NCI-H2227 (cell line): ENCODE measurements around the gene NEU2.
"Not testable (repeated sequence)": the region's sequence is repeated elsewhere in the genome, so short reads cannot be mapped to it uniquely, and the experiment has no call there.

Source experiments
- DNase-seq: peaks from one replicate; lab custom pipeline; 2025; ENCODE audit not compliant: unreplicated experiment; lab: John Stamatoyannopoulos, UW

NEU2 gene

DNA sequence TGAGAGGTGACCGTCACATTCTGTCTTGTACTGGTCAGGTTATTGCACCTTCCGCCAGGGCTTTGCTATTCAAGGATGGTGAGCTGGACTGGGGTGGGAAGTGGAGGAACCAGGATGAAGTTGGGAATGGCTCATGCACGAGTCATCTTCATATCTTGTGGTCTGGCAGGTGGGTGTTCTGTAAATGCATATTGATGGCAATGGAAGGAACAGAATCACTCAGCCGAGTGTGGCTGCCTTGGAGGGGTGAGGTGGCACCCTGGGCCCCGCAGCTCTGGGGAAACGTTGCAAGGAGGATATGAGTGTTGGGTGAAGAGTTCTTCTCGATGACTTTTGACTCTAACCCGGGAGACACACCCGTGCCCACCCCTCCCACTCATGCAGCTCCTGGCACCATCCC, 1.2 kb downstream of the NEU2 start:
- DNase-seq = no peak

DNA sequence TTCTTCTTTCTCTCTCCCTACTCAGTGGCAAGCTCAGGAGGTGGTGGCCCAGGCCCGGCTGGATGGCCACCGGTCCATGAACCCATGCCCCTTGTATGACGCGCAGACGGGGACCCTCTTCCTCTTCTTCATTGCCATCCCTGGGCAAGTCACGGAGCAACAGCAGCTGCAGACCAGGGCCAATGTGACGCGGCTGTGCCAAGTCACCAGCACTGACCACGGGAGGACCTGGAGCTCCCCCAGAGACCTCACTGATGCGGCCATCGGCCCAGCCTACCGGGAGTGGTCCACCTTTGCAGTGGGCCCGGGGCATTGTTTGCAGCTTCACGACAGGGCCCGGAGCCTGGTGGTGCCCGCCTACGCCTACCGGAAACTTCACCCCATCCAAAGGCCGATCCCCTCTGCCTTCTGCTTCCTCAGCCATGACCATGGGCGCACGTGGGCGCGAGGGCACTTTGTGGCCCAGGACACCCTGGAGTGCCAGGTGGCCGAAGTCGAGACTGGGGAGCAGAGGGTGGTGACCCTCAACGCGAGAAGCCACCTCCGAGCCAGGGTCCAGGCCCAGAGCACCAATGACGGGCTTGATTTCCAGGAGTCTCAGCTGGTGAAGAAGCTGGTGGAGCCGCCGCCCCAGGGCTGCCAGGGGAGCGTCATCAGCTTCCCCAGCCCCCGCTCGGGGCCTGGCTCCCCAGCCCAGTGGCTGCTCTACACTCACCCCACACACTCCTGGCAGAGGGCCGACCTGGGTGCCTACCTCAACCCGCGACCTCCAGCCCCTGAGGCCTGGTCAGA, 1.8 kb downstream of the NEU2 start:
- DNase-seq = no peak

DNA sequence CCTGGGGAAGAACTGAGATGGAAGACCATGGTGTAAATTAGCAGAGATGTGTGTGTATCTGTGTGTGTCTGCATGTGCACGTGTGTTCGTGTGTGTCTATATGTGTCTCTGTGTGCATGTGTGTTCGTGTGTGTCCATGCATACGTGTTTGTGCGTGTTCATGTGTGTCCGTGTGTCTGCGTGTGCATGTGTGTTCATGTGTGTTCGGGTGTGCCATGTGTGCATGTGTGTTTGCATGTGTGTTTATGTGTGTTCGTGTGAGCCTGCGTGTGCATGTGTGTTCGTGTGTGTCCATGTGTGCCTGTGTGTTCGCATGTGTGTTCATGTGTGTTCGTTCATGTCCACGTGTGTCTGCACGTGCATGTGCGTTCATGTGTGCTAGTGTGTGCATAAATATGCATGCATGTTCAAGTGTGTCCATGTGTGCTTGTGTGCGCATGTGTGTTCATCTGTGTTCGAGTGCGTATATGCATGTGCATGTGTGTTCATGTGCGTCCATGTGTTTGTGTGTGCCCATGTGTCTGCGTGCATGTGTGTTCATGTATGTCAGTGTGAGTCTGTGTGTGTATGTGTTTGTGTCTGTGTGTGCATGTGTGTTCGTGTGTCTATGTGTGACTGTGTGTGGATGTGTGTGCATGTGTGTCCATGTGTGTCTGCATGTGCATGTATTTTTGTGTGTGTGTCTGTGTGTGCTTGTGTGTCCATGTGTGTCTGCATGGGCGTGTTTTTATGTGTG, 3.1 kb downstream of the NEU2 start:
- no peak for DNase-seq

DNA sequence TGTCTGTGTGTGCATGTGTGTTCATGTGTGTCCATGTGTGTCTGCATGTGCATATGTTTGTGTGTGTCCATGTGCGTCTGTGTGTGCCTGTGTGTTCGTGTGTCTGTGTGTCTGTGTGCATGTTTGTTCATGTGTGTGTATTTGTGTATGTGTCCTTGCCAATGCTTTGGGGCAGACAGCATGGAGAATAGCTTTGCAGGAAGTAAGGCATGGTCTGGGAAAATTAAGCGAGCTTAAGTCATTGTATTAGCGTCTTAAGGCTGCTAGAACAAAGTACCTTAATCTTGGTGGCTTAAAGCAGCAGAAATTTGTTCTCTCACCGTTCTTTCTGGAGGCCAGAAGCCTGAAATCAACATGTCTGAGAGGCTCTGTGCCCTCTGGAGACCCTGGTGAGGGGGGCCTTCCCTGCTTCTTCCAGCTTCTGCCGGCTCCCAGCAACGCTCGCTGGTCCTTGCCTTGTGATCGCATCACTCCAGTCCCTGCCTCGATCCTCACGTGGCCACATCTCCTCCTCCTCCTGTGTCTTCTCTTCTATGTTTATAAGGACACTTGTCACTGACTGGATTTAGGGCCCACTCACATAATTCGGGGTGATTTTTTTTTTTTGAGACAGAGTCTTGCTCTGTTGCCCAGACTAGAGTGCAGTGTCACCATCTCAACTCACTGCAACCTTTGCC, 3.8 kb downstream of the NEU2 start:
- no peak for DNase-seq

DNA sequence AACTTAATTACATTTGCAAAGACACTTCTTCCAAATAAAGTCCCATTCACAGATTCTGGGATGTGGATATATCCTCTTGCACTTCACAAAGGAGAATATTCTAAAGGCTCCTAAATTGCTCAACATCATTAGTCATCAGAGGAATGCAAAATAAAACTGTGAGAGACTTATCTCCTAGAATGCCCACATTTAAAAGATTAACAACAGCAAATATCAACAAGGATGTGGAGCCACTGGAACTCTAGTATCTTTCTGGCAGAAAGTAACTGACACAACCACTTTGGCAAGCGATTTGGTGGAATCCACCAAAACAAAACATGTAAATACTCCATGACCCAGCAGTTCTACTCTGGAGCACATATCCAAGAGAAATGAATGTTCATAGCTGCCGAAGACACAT, 4.6 kb downstream of the NEU2 start:
- no peak for DNase-seq

DNA sequence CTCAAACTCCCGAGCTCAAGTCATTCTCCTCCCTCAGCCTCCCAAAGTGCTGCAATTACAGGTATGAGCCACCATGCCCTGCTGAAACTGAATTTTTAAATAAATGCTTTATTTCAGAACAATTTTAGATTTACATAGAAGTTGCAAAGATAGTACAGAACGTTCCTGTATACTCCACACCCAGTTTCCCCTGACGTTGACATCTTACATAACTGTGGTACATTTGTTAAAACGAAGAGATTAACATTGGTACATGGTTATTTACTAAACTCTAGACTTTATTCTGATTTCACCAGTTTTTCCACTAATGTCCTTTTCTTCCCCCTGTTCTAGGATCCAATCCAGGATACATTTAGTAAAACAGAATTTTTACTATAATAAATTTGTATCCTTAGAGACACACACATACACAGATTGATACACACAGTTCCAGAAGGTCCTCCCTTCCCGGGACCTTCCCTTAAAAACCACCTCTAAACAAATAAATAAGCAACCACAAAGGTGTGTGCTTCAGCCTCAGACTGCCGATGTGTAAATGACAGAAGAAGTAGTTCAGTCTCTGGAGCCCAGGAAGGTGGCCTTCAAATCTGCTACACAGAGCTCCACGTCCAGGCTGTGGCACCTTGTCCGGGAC, 6.9 kb downstream of the NEU2 start:
- DNase-seq = no peak

DNA sequence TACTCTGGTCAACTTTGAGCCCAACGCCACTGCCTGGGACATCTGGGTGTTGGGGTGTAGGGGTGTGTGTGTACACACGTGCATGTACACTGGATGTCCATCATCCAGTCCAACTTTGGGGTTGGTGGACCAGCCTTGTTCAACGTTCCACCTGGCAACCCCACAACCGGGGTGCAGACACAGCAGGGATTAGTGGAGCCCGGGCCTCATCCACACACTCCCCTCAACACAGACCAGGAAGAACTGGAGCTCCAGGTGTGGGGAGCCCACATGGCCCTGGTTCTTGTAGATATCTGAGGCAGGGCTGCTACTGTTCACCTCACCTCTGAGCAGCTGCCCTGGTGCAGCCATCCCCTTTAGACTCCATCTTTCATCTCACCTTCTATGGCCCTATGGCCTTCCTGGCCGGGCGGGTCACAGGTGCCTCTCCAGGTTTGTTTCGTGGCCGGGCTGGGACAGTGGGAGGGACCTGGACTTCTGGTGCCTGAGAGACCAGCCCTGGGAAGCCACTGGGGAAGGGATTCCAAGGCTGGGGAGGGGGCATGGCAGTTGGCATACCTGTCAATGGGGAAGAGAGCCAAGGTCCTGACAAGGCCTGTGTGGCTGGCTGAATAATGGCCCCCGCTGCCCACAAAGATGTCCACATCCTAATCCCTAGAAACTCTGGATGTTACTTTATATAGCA, 7.5 kb downstream of the NEU2 start:
- DNase-seq = no peak

DNA sequence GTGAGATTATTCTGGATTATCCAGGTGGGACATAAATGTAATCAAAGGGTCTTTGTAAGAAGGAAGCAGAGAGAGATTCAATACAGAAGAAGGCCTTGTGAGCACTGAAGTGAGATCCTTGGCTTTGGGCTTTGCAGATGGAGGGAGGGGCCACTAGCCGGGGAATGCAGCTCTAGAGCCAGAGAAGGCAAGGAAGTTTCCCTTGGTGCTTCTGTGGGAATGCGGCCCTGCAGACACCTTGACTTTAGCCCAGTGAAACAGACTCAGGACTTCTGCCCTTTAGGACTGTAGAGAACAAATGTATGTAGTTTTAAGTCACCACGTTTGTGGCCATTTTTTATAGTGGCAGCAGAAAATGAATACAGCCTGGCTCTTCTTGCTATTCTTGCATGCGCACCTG, 8.1 kb downstream of the NEU2 start:
- DNase-seq = no peak

DNA sequence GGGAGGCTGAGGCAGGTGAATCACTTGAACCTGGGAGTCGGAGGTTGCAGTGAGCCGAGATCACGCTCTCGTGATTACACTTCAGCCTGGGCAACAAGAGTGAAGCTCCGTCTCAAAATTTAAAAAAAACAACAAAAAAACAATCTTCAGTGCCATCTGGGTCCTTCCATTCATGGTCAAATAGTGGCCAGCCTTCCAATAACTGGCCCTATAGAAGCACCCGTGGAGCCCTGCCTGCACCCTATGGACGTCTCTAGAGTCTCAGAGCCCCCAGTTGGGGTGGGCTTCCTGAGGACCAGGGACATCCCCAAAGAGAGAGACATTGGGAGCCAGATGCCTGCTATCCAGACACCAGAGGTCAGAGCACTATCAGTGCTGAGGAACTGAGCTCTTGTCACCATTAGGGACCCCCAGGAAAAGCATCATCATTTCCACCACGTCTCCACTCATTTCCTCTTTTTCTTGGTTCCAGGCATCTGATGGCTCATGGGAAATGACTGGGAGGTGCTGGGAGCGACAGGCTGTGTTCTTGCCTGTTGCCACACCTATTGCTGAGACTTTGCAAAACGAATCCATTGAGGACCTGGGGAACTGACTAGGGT, 9.4 kb downstream of the NEU2 start:
- no peak for DNase-seq

DNA sequence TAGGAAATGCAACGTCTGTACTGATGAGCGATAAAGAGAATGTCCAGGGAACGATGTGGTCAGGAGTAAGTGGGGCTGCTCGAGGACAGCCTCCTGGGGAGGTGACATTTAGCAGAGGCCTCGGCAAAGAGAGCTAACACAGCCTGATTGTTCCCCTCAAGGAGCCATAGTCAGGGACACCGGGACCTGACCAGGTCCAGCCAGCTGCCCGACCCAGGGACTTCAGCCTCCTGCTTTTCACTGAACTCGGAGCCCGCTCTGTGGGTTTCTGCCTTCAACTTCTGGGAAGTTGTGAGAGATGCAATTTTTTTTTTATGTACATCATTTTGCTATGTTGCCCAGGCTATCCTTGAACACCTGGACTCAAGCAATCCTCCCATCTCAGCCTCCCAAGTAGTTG, 10.1 kb downstream of the NEU2 start:
- DNase-seq = no peak

DNA sequence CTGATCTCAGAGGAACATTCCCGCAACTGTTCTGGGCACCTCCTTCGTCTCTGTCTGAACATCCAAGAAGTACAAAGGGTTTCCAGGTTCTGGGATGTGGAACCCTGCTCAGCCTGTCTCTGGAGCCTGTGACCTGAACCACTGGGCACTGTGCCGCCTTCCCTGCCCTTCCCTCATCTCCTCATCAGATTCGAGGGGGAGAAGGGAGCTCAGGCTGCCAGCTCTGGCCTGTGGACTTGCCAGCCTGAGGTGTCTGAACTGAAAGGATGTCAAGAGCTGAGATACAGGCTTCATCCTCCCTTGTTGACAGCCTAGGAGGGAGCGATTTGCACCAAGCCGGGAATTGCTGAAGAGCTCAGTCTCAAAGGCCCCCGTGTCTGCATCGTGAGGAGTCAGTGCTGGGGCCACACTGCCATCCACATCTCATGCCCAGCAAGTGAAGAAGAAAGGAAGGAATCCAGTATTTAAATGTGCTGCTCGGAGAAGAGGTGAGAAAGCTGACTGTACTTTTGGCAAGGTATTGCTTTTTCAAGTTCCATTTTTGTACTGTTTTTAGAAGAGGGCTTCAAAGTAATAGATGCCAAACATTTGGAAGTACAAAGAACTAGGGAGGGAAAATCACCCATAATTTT, 12.6 kb downstream of the NEU2 start:
- no peak for DNase-seq

DNA sequence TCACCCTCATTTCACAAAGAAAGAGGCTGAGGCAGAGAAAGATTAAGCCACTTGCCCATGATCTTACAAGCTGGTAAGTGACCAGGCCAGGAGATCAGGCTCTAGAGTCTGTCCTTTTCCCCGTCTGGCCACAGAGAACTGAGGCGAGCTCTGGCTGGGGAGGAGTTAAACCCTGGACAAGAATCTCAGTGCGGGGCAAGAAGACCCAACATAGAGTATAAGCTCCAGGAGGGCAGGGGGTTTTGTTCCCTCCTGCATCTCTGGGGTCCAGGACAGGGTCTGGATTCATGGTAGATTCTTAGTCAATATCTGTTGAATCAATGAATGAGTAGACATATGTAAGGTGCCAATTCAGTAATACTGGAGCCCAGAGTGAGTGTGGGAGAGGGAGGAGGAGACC, 14.7 kb downstream of the NEU2 start:
- DNase-seq = no peak

DNA sequence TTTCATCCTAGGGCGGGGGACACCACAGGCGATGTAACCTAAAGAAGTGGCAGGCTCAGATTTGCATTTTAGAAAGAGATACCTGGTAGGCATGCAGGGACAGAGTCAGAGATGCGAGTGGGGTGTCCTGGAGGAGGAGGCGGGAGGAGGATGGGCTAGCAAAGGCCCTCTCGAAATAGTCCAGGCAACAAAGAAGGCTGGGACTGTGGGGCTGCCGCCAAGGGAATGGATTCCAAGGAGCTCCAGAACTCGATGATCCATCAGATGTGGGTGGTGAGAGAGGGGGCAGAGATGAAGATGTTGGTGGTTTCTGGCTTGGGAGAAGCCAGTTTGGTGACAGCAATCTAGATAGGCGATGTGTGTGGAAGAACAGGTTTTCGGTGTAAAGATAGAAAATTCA, 15.2 kb downstream of the NEU2 start:
- no peak for DNase-seq

DNA sequence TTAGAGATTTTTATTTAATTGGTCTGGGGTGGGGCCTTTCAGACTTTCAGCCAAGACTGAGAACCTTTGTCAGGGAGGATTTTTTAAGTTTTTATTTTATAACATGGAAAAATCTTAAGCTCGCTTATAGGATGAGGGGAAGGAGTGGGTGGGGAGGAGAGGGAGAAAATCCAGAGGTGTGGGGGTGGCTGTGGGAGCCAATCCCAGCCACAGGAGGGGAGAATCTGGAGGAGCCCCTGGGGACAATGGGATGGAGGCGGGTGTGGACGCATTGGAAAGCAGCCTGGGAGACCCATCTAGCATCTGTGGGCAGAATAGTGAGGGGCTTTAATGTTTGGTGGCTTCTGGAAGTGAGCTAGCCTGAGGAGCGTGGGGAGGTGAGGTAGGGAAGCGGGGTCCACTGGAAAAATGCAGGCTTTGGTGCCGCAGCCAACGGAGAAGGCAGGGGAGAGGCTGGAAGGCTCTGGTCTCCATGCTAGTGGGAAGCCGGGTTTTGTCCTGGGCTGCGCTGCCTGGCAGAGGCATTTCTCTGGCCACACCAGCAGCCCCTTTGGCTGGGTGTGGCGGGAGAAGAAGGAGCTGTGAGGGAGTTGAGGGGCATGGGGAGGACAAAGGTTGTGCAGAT, 16.2 kb downstream of the NEU2 start:
- DNase-seq = no peak

DNA sequence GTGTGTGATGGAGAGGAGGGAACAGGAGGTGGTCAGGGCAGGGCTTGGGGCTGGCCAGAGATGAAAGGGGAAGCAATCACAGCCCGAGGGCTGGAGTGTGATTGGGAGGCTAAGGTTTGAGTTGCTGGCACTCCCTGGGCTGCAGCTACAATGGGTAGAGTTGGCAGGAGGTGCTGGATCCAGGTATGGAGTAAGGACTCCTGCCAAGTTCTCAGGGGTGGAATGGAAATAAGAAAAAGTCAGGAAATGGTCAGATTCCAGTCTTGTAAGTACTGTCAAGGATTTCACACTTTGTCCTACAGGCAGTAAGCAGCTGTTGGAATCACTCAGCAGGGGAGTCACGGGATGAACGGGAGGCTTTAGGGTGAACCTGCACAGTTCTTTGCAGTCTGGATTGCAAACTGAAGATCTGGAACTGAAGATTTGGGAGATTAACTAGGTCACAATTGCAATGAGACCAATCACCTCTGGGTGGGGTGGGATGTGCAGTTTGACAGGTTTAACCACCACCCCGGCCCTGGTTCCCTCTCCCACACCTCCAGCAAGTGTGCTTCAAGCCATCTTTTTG, 16.8 kb downstream of the NEU2 start:
- no peak for DNase-seq

DNA sequence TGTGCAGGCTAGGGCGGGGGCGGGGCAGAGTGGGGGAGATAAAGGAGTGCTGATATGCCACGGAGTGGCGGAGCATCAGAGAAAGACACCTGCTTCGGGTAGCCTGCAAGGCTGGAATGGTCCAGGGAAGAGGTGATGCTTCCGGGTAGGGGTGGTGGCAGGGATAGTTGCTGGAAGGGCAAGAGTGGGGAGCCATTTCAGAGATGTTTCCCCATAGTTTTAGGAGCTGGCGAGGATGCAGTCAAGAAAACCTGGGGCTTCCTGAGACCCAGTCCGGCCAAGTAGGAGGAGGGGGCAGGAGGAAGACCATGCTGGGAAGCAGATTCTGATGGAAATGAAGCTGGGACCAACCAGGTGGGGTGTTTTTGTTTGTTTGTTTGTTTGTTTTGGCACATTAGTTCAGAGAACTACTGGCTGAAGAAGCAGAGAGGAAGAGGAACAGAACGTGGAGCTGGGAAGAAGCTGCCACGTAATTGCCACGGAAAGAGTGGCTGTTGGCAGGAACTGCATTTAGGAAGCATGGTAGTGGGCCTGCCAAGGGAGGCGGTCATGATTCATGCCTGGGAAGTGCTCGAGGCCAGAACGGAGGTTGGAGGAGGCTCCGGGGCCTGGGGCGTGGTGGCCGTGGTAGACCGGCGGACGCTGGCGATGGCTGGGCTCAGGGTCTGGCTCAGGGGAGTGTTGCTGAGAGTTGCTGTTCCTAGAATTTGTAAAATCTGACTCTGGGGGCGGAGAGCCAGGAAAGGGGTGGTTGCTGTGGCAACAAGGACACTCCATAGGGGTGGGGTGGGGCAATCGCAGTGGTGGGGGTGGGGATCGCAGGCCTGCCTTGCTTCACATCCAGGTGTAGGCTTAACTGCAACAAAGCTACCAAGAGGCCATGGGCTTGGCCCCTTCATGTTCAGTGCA, 19.0 kb downstream of the NEU2 start:
- no peak for DNase-seq

DNA sequence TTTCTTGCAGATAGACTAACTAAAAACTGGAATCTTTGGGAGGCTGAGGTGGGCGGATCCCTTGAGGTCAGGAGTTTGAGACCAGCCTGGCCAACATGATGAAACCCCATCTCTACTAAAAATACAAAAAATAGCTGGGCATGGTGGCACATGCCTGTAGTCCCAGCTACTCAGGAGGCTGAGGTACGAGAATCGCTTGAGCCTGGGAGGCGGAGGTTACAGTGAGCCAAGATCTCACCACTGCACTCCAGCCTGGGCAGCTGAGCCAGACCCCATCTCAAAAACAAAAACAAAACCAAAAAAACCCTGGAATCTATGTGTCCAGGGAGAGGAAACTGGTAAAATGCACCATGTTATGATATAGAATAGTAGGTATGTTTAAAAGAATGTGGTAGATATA, 20.0 kb downstream of the NEU2 start:
- not testable (repeated sequence) for DNase-seq
